Germinal center (tissue), 1 donor: ENCODE data around the gene HEXIM1.

Experiments used
- DNase-seq: peaks from one replicate; pipeline ENCODE4 v3.0.0; 2012; ENCODE audit warnings: mixed read lengths, low spot score

The HEXIM1 gene

GRCh38 chr17:45172541-45173286 lies 24.4 kb downstream of the HEXIM1 start:
- DNase-seq, result peak; percentile 56

- DNase-seq, result no peak
Measured at GRCh38 chr17:45175759-45176115, 27.5 kb downstream of the HEXIM1 start.

GRCh38 chr17:45177563-45177962 lies 29.3 kb downstream of the HEXIM1 start:
- DNase-seq, result no peak

GRCh38 chr17:45184144-45184543 lies 35.9 kb downstream of the HEXIM1 start:
- DNase-seq, result no peak

- DNase-seq, result no peak
Measured at GRCh38 chr17:45186801-45187354, 38.6 kb downstream of the HEXIM1 start.

GRCh38 chr17:45189009-45189408 lies 40.7 kb downstream of the HEXIM1 start:
- DNase-seq, result no peak

GRCh38 chr17:45190503-45191255 lies 42.4 kb downstream of the HEXIM1 start:
- peak; percentile 49 for DNase-seq

- DNase-seq, result no peak
Measured at GRCh38 chr17:45195424-45195823, 47.1 kb downstream of the HEXIM1 start.

GRCh38 chr17:45197108-45197507 lies 48.8 kb downstream of the HEXIM1 start:
- DNase-seq, result no peak

- DNase-seq, result peak; percentile 82
Measured at GRCh38 chr17:45197555-45198334, 49.5 kb downstream of the HEXIM1 start.

GRCh38 chr17:45200701-45201100 lies 52.4 kb downstream of the HEXIM1 start:
- no peak for DNase-seq

GRCh38 chr17:45201457-45201856 lies 53.2 kb downstream of the HEXIM1 start:
- DNase-seq, result no peak
